H1 (cell line): ENCODE measurements around the gene CA14. TPM values are rescaled to one million over a fixed set of nuclear protein-coding genes. Genes with fewer than 3 reads are reported as not detected.

Experiments used
- CTCF ChIA-PET: fragments of 300-600 bp; sonication (Branson Sonifier 250); formaldehyde crosslinking; loops from one replicate; lab custom pipeline; 2021; ENCODE audit not compliant: partially characterized antibody; lab: Charles Lee
- POLR2A ChIA-PET: fragments of 300-600 bp; sonication (Branson Sonifier 250); formaldehyde crosslinking; loops from one replicate; lab custom pipeline; 2021; ENCODE audit warnings: inconsistent platforms; ENCODE audit not compliant: partially characterized antibody; lab: Charles Lee
- DNase-seq, 2 experiments: peaks; one replicate each; pipeline versions ENCODE4 v3.0.0 to v3.0.0-alpha.2; 2010 to 2022; ENCODE audit warnings: low spot score in 2 of 2, low read depth in 1 of 2, mixed read lengths in 1 of 2
- FAIRE-seq: peaks from 2 replicates; lab custom pipeline; 2011; peaks lifted over from hg19 to GRCh38; lab: Jason Lieb, UNC
- H2AFZ ChIP-seq: 2 replicates; pipeline ENCODE4 v1.8.1; 2012; ENCODE audit warnings: low read length, inconsistent platforms
- H2AK5ac ChIP-seq: 2 replicates; pipeline ENCODE4 v1.6.1; 2013; ENCODE audit warnings: low read depth, low read length
- H2BK120ac ChIP-seq: replicated peaks from 2 replicates; pipeline ENCODE3; 2013; ENCODE audit warnings: low read depth, low read length, inconsistent platforms
- H2BK12ac ChIP-seq: 2 replicates; pipeline ENCODE4 v1.6.1; 2013; ENCODE audit warnings: low read depth, low read length
- H2BK15ac ChIP-seq: 2 replicates; pipeline ENCODE4 v1.6.1; 2013; ENCODE audit warnings: low read length
- H2BK20ac ChIP-seq: 2 replicates; pipeline ENCODE4 v1.6.1; 2013; ENCODE audit warnings: low read length
- H2BK5ac ChIP-seq: 2 replicates; pipeline ENCODE4 v1.6.1; 2013; ENCODE audit warnings: low read depth, low read length
- H3K14ac ChIP-seq: 2 replicates; pipeline ENCODE4 v1.6.1; 2013; ENCODE audit warnings: inconsistent platforms; ENCODE audit not compliant: insufficient read length
- H3K18ac ChIP-seq: 2 replicates; pipeline ENCODE4 v1.6.1; 2013; ENCODE audit warnings: low read length; ENCODE audit errors: extremely low read depth
- H3K23ac ChIP-seq: 2 replicates; pipeline ENCODE4 v1.6.1; 2013; ENCODE audit warnings: inconsistent platforms; ENCODE audit not compliant: insufficient read length
- H3K23me2 ChIP-seq: 2 replicates; pipeline ENCODE4 v1.6.1; 2013; ENCODE audit warnings: low read depth, low read length
- H3K27ac ChIP-seq: 2 replicates; pipeline ENCODE4 v1.6.1; 2011; ENCODE audit warnings: low read depth, low read length, inconsistent platforms
- H3K27me3 ChIP-seq, 4 experiments: replicated peaks in 1 of 4; 1 replicate in 1 of 4; 2 replicates in 3 of 4; pipeline versions ENCODE4 v1.6.1 to v1.8.1; 2011 to 2013; ENCODE audit warnings: low read length in 3 of 4, mild to moderate bottlenecking in 3 of 4, inconsistent platforms in 2 of 4, mixed read lengths in 2 of 4, moderate library complexity in 1 of 4; ENCODE audit not compliant: control insufficient read depth in 3 of 4, insufficient read depth in 3 of 4; ENCODE audit errors: extremely low read depth in 1 of 4
- H3K36me3 ChIP-seq, 4 experiments: 2 replicates each; pipeline versions ENCODE4 v1.6.1 to v1.8.1; 2011 to 2013; ENCODE audit warnings: mild to moderate bottlenecking in 4 of 4, low read length in 3 of 4, moderate library complexity in 2 of 4, control low read depth in 1 of 4, inconsistent platforms in 1 of 4; ENCODE audit not compliant: insufficient read depth in 4 of 4, control insufficient read depth in 2 of 4
- H3K4ac ChIP-seq: replicated peaks from 2 replicates; pipeline ENCODE3; 2013; ENCODE audit warnings: low read length, low read depth, mixed read lengths, inconsistent platforms; ENCODE audit not compliant: insufficient read length
- H3K4me1 ChIP-seq, 4 experiments: replicated peaks in 1 of 4; 1 replicate in 1 of 4; 2 replicates in 3 of 4; pipeline versions ENCODE4 v1.6.1 to v1.8.1; 2011 to 2013; ENCODE audit warnings: low read length in 3 of 4, inconsistent platforms in 2 of 4, mixed read lengths in 1 of 4; ENCODE audit not compliant: insufficient read depth in 4 of 4, control insufficient read depth in 3 of 4
- H3K4me2 ChIP-seq, 2 experiments: 2 replicates each; pipeline versions ENCODE4 v1.6.1 to v1.8.1; 2011 to 2013; ENCODE audit warnings: low read depth in 2 of 2, low read length in 2 of 2, control low read depth in 1 of 2, inconsistent platforms in 1 of 2, mild to moderate bottlenecking in 1 of 2; ENCODE audit not compliant: insufficient read depth in 1 of 2
- H3K4me3 ChIP-seq, 4 experiments: fragments of 200-600, 300-600 bp in 1 of 4; sonication (generic), shearing (Covaris generic), sonication (Bioruptor Twin) in 1 of 4; 2 replicates each; pipeline versions ENCODE4 v1.5.1 to v1.8.1; 2011 to 2016; ENCODE audit warnings: low read length in 4 of 4, low read depth in 3 of 4, control low read depth in 2 of 4, inconsistent platforms in 2 of 4, mild to moderate bottlenecking in 2 of 4, mixed read lengths in 1 of 4, moderate library complexity in 1 of 4; ENCODE audit not compliant: insufficient read depth in 2 of 4; ENCODE audit errors: extremely low read depth in 1 of 4
- H3K56ac ChIP-seq: replicated peaks from 2 replicates; pipeline ENCODE3; 2013; ENCODE audit warnings: low read depth, mild to moderate bottlenecking, mixed read lengths, low read length, inconsistent platforms; ENCODE audit not compliant: insufficient read length
- H3K79me1 ChIP-seq: 2 replicates; pipeline ENCODE4 v1.6.1; 2013; ENCODE audit warnings: low read depth, low read length, control low read depth
- H3K79me2 ChIP-seq, 2 experiments: 2 replicates each; pipeline versions ENCODE4 v1.6.1 to v1.8.1; 2012 to 2013; ENCODE audit warnings: low read length in 2 of 2, mild to moderate bottlenecking in 2 of 2, inconsistent platforms in 1 of 2; ENCODE audit not compliant: insufficient read depth in 2 of 2, control insufficient read depth in 1 of 2
- H3K9ac ChIP-seq, 4 experiments: replicated peaks in 1 of 4; 1 replicate in 1 of 4; 2 replicates in 3 of 4; pipeline versions ENCODE4 v1.6.1 to v1.8.1; 2011 to 2013; ENCODE audit warnings: low read depth in 3 of 4, low read length in 3 of 4, control low read depth in 2 of 4, mild to moderate bottlenecking in 2 of 4, moderate library complexity in 2 of 4, inconsistent platforms in 1 of 4; ENCODE audit errors: extremely low read depth in 1 of 4
- H3K9me3 ChIP-seq, 2 experiments: 2 replicates each; pipeline versions ENCODE4 v1.6.1 to v1.8.1; 2012 to 2013; ENCODE audit warnings: mild to moderate bottlenecking in 2 of 2, moderate library complexity in 2 of 2, control low read depth in 1 of 2, inconsistent platforms in 1 of 2, low read depth in 1 of 2, low read length in 1 of 2, mixed read lengths in 1 of 2; ENCODE audit not compliant: insufficient read depth in 2 of 2
- H4K20me1 ChIP-seq, 2 experiments: replicated peaks in 1 of 2; 2 replicates each; pipeline versions ENCODE3 to v1.8.1; 2011 to 2013; ENCODE audit warnings: inconsistent platforms in 2 of 2, low read length in 2 of 2, mild to moderate bottlenecking in 1 of 2; ENCODE audit not compliant: insufficient read depth in 2 of 2, control insufficient read depth in 1 of 2
- H4K5ac ChIP-seq: 2 replicates; pipeline ENCODE4 v1.6.1; 2013; ENCODE audit warnings: low read length, low read depth, mixed read lengths, inconsistent platforms; ENCODE audit not compliant: insufficient read length
- H4K8ac ChIP-seq: 2 replicates; pipeline ENCODE4 v1.8.0; 2013; ENCODE audit warnings: mild to moderate bottlenecking, moderate library complexity, low read length, inconsistent platforms; ENCODE audit not compliant: insufficient read depth; ENCODE audit errors: extremely low read depth
- H4K91ac ChIP-seq: replicated peaks from 2 replicates; pipeline ENCODE3; 2013; ENCODE audit warnings: low read length, mixed read lengths, inconsistent platforms; ENCODE audit not compliant: insufficient read length
- E2F6 ChIP-seq: IDR thresholded peaks from 2 replicates; pipeline ENCODE4 v1.6.1; 2012; ENCODE audit warnings: inconsistent platforms
- NRF1 ChIP-seq: IDR thresholded peaks from 2 replicates; pipeline ENCODE4 v1.6.1; 2011; ENCODE audit warnings: mild to moderate bottlenecking, low read depth, low read length, improper control_type of control experiment
- TAF7 ChIP-seq: optimal IDR thresholded peaks from 2 replicates; pipeline ENCODE3; 2011; ENCODE audit warnings: low read depth, mild to moderate bottlenecking, inconsistent platforms, low read length, moderate library complexity, borderline replicate concordance
- YY1 ChIP-seq: IDR thresholded peaks from 2 replicates; pipeline ENCODE4 v1.6.1; 2011; ENCODE audit warnings: low read depth, mild to moderate bottlenecking, low read length
- WGBS, 2 experiments: shearing (Covaris generic) in 1 of 2; methylation state at CpG; one replicate each; pipeline versions ENCODE4 v1.1.6 to v1.1.7; 2013 to 2015; ENCODE audit warnings: low lambda C conversion rate in 2 of 2, mixed read lengths in 2 of 2, inconsistent platforms in 1 of 2, low coverage in 1 of 2, missing lambda C conversion rate in 1 of 2; ENCODE audit not compliant: insufficient replicate concordance in 2 of 2, insufficient coverage in 1 of 2, insufficient read length in 1 of 2; ENCODE audit errors: extremely low coverage in 1 of 2, missing lambda C conversion rate in 1 of 2; 5-methylcytosine and 5-hydroxymethylcytosine counted together
- polyA plus RNA-seq, 7 experiments: library from polyadenylated mRNA; depleted of rRNA in 3 of 7; stranded (reverse) in 5 of 7; unstranded in 2 of 7; fragments of >200 nt in 5 of 7; fragments of 200-250 nt in 2 of 7; gene quantifications; 1 replicate in 5 of 7; 2 replicates in 1 of 7; 4 replicates in 1 of 7; pipeline versions ENCODE4 v1.2.1 to v1.2.3, GENCODE V29; 2011 to 2013; ENCODE audit warnings: missing spikeins in 2 of 7, mixed read lengths in 2 of 7
- total RNA-seq: library from RNA; stranded (reverse); fragmentation: NEBNext Ultra II Directional; extraction: Animal tissue kit (Norgen Biotek cat#: 25700); gene quantifications from 2 replicates; pipeline ENCODE4 v1.2.1, GENCODE V29; 2021
- TF ChIP-seq, protein P1 (sequence below): IDR thresholded peaks from 2 replicates; pipeline ENCODE4 v1.6.1; 2012; ENCODE audit warnings: low read length, inconsistent platforms

Gene CA14
- total and polyA plus RNA-seq, 2 of the 8 experiments (the other 6 are each of a cell fraction or from before 2014, with no cell fraction given) = 52.3 to 105 TPM

DNA sequence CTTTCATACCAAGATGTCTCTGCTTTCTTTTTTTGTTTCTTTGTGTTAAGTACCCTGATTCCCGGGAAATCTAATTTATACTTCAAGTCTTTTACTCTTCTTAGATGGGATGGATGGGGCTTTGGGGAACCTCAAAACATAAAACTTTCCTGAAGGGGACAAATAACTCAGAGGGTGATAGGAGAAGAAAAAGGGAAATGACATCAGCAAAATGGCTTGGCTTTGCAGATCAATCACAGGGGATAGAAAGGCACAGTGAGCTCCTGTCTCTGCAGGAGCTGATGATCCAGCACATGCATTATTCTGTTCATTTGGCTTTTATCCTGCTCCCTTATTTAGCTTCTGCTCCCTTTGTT is 1.4 kb upstream of the CA14 start:
- POLR2A ChIA-PET = interaction anchor here (0.5 to 19.4 kb wide), 22 partner anchors 10 to 510 kb away, joined by 3 to 535 read pairs (median 6); partner anchors contain the start of genes ANP32E, APH1A, C1orf54 and CIART
- H3K56ac ChIP-seq = peak overlapping the region; percentile 48
- H3K23ac ChIP-seq = no peak overlapping the region
- H2BK15ac ChIP-seq = peak overlapping the region; percentile 100; the same call in 1 of the 2 replicates
- peak overlapping the region; percentile 99 for H2AK5ac ChIP-seq
- CTCF ChIA-PET = interaction anchor here (0.6 to 17.5 kb wide), 18 partner anchors 11 to 277 kb away, joined by 3 to 326 read pairs (median 6); partner anchors contain the start of genes APH1A, C1orf54 and CIART
- no peaks in the 10 kb centered on the region for H3K27me3 ChIP-seq
- 0% methylated on average over 1 of the region's 1 CpG; no CpG with 5 or more reads in 1 of the 2 experiments for WGBS, 2 experiments
- peak overlapping the region in 3 of 4 experiments; percentile 67 to 83 (median 80); a peak in 6 of 7 replicates for H3K9ac ChIP-seq
- H4K8ac ChIP-seq = peak overlapping the region; percentile 81; the same call in 1 of the 2 replicates
- H3K79me1 ChIP-seq = peaks cover 5% of the 10 kb centered on the region; the same call in 1 of the 2 replicates
- peak overlapping the region; percentile 100 for H3K18ac ChIP-seq
- H2BK5ac ChIP-seq = peak overlapping the region; percentile 98
- TF ChIP-seq TAF7 = peak; percentile 47
- TF ChIP-seq, protein P1, sequence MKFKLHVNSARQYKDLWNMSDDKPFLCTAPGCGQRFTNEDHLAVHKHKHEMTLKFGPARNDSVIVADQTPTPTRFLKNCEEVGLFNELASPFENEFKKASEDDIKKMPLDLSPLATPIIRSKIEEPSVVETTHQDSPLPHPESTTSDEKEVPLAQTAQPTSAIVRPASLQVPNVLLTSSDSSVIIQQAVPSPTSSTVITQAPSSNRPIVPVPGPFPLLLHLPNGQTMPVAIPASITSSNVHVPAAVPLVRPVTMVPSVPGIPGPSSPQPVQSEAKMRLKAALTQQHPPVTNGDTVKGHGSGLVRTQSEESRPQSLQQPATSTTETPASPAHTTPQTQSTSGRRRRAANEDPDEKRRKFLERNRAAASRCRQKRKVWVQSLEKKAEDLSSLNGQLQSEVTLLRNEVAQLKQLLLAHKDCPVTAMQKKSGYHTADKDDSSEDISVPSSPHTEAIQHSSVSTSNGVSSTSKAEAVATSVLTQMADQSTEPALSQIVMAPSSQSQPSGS = peak; percentile 70; the same call in 1 of the 2 replicates
- no peak for TF ChIP-seq NRF1
- TF ChIP-seq YY1 = no peak
- TF ChIP-seq E2F6 = no peak
- H3K4me3 ChIP-seq = peak overlapping the region; percentile 70 to 82 (median 80); a peak in 7 of 8 replicates
- peak overlapping the region; percentile 96 for H4K91ac ChIP-seq
- peak overlapping the region; percentile 63 for H2BK120ac ChIP-seq
- peaks cover 0 to 20% (median 14%) of the 10 kb centered on the region in 4 experiments; a peak in 6 of 7 replicates for H3K4me1 ChIP-seq
- H2AFZ ChIP-seq = no peak overlapping the region
- H4K5ac ChIP-seq = peak overlapping the region; percentile 64
- no peak overlapping the region for H3K4ac ChIP-seq
- H3K23me2 ChIP-seq = peaks cover 36% of the 10 kb centered on the region
- peaks cover 0 to 2% (median 1%) of the 10 kb centered on the region in 4 experiments; a peak in 2 of 8 replicates for H3K36me3 ChIP-seq
- no peak for DNase-seq
- no peak overlapping the region for H3K14ac ChIP-seq
- H3K4me2 ChIP-seq = peak overlapping the region; percentile 78 to 99
- H3K9me3 ChIP-seq = no peaks in the 10 kb centered on the region
- no peaks in the 10 kb centered on the region for H4K20me1 ChIP-seq
- FAIRE-seq = no peak
- H3K79me2 ChIP-seq = peaks cover 4 to 20% of the 10 kb centered on the region in 2 experiments
- H3K27ac ChIP-seq = peak overlapping the region; percentile 95
- peak overlapping the region; percentile 99 for H2BK12ac ChIP-seq
- H2BK20ac ChIP-seq = peak overlapping the region; percentile 67
